NB4 (cell line): ENCODE results near the gene FBXO34.

ENCODE experiments used
- CTCF ChIP-seq: IDR thresholded peaks from one replicate; pipeline ENCODE4 v1.5.1; 2012; ENCODE audit warnings: low read depth, low read length
- MYC ChIP-seq: IDR thresholded peaks from 2 replicates; pipeline ENCODE4 v1.6.1; 2011; ENCODE audit warnings: low read depth, low read length
- POLR2A ChIP-seq: IDR thresholded peaks from 2 replicates; pipeline ENCODE4 v1.6.1; 2011; ENCODE audit warnings: mild to moderate bottlenecking; ENCODE audit not compliant: insufficient read length; ENCODE audit errors: extremely low read depth

DNA sequence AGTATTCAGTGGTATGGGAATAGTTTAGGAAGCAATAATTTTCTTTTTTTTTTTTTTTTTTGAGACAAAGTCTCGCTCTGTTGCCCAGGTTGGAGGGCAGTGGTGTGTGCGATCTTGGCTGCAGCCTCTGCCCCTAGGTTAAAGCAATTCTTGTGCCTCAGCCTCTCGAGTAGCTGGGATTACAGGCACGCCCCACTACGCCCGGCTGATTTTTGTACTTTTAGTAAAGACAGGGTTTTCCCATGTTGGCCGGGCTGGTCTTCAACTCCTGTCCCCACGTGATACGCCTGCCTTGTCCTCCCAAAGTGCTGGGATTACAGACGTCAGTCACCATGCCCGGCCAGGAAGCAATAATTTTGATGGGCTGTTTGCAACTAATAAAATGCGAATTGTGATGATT is 78.3 kb downstream of the FBXO34 start:
- TF ChIP-seq CTCF (no peak), POLR2A (no peak), MYC (no peak)
